ENCODE results near the gene EPSTI1.
"Not testable (repeated sequence)": the region's sequence is repeated elsewhere in the genome, so short reads cannot be mapped to it uniquely, and the experiment has no call there.

The EPSTI1 gene

DNA sequence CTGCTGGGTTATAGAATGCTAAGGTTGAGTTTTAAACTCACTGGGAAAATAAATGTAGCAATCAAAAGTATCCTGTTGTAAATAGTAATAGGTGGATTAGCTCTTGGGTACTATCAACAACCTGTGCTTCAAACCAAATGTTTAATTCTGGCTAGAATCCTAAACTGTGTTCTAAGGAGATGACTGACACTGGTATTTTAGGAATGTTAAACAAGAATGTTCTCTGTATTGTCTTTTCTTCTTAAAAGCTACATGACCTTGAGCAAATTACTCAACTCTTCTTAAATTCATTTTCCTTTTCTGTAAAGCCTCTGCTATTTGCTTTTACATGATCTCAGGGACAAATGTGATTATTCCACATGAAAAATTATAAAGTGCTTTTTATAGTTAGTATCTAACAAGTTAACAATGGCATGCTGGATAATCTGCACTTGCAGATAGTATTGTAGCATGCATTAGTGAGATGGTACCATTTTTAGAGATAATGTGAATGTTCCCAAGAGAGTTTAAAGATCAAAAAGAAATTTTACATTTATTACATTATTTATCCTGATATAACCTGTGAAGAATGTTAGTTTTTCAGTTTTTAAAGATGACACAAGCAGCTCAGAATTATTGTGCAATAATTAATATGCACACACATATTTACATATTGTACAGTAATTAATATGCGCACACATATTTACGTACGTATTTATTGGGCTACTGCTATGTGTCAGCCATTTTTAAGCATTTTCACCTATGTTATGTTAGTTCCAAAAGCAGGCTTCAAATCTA, 13.6 kb upstream of the EPSTI1 start:
- DNase-seq, result no peak

DNA sequence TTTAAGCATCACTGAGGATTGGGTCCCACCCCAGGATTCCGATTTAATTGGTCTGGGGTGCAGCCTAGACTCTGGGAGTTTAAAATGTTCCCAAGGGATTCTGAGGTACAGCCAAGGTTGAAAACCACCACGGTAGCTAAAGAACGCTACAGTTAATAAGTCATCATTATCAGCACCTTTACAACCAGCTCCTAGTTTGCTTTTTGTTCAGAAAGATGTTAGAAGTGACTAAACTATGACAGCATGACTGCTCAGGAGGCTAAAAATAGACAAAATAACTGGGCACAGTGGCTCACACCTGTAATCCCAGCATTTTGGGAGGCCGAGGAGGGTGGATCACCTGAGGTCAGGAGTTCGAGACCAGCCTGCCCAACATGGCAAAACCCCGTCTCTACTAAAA, 11.7 kb upstream of the EPSTI1 start:
- no peak for DNase-seq

DNA sequence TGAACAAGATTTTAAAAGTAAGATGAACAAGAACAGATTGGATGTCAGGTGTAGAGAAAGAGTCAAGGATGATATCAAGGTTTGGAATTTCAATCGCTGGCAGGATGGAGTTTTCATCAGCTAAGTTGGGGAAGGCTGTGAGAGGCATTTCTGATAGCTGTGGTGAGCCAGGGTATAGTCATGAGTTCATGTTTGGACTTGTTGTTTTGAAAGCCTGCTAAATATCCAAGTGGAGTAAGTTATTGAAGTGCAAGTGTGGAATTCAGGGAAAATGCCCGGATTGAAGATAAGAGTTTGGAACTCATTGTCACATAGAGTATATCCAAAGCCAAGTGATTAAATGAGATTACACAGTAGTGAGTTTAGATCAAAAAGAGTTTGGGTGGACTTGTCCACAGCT, 11.0 kb upstream of the EPSTI1 start:
- DNase-seq, result no peak

DNA sequence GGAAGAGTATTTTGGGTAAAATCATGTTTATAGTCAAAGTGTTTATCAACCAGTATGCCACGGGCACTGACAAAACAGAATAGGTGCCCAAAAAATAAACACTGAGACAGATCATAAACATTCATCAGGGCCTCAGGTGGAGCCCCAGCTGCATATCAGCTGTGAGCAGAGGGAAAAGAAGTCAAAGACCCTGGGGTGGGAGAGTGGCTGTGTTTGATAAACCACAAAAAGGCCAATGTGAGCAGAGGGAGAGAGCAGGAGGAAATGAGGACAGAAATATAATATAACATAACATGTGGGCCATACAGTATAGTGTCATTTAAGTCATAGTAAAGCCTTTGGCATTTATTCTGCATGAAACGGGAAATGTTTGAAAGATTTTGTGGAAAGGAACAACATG, 10.0 kb upstream of the EPSTI1 start:
- no peak for DNase-seq

DNA sequence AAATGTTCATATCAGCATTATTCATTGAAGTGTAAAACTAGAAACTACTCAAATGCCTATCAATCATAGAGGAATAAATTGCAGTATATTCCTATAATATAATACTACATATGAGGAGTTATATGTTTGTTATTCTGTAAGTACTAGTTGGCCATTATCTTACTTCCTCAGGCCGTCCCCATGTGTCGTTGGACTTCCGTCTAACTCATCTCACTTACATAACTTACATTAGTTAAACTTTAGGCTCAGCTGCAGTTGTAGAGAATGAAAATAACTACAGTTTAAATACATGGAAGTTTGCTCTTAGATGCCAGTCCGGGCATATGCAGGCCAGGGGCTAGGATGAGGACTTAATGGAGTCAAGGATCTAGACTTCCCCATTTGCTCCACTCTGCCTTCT, 8.6 kb upstream of the EPSTI1 start:
- no peak for DNase-seq

DNA sequence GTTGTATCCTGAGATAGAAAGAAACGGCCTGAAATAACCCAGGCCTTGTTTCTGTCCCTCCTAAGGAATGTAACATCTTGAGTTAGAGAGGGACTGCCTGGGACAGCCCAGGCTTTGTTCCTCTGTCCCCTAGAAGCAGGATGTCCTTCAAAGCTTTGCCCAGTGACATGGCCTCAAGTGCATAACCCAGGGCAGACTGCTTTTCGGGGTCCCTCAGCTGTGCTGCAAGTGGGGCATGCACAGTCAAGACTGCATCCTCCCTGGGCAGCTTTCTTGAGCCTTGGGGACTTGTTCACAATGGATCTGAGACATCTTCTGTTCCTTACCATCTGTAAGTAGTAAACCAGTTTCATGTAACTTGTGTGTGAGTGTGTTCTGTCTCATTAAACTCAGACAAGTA, 7.5 kb upstream of the EPSTI1 start:
- no peak for DNase-seq

DNA sequence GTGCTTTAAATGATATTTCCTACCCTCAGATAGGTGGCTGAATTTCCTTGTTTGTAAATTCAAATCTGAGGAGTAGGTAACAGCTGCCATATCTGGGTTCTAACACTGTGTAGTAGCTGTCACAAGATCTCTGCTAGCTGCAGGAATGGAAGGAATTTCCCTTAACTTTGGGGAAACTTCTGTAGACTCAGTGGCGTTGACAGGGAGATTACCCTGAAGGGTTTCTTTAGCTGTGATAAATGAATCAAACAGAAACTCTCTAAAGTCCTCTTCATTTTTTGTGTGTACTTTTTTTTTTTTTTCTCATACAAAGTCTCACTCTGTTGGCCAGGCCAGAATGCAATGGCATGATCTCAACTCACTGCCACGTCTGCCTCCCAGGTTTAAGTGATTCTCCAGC, 5.3 kb upstream of the EPSTI1 start:
- DNase-seq, result no peak

DNA sequence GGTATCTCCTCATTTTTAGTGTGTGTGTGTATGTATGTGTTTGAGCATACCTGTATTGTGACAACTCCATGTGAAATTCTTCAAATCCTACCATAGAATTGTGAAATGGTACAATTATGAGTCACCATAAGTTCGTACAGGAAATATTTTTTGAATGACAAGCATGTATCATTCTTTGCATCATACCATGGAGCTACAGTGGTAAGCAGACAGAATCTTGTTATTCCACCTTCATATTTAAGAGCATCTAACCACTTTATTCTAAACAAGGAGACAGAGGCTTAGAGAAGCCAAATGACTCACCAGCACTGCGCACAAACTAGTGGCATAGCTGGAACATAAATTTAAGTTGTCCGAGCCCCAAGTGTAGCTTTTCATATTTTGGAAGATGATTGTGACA, 4.5 kb upstream of the EPSTI1 start:
- DNase-seq, result no peak

DNA sequence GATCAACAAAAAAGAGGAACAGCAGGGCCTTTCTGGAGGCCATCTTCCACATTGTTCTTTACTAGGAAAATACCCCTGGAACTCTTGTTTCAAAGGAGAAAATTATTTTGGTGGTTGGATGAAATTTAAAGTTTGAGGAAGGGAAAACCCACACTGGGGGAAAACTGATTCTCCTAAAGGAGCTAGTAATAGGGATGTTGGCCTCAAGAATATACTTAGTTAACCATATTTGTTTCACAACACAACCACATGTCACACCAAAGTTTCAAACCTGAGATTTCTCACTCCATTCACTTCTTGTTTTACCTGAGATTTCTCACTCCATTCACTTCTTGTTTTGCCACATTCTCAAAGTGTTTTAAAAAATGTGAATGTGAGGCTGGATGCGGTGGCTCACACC, 2.8 kb upstream of the EPSTI1 start:
- no peak for DNase-seq

DNA sequence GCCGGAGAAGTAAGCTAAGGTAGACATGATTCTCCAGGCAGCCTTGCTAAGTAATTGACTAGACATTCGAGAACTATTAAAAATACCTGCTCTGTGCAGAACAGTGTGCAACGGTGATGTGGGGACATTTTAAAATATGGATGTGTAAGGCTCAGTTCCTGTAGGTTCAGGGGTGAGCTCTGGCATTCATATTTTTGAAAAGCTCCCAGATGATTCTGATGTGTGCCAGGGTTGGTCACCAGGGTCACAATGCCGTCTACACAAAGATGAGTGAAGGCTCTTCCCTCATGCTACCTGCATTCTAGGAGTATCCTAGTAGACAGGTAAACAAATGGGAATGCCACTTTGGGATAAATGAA, 702 bp upstream of the EPSTI1 start:
- no peak for DNase-seq

DNA sequence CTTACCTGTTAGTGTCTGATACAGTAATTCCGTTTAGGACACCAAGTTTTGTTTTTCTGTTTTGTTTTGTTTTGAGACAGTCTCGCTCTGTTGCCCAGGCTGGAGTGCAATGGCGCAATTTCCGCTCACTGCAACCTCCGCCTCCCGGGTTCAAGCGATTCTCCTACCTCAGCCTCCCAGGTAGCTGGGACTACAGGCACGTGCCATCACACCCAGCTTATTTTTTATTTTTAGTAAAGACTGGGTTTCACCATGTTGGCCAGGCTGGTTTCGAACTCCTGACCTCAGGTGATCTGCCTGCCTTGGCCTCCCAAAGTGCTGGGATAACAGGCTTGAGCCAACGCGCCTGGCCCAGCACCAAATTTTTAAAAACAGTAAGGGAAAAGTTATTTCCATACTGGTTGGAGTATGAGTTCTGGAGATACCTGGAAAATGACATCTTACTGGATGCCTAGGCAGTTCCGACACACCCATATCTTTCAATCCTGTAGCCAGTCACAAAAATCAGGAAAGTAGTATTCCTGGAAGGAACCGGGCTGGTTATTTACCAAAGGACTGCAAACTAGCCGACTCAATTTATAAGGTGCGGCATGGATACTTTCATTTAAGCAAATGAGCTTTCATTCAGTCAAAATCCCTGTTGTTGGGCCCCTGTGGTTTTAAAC, 676 bp downstream of the EPSTI1 start:
- not testable (repeated sequence) for DNase-seq

DNA sequence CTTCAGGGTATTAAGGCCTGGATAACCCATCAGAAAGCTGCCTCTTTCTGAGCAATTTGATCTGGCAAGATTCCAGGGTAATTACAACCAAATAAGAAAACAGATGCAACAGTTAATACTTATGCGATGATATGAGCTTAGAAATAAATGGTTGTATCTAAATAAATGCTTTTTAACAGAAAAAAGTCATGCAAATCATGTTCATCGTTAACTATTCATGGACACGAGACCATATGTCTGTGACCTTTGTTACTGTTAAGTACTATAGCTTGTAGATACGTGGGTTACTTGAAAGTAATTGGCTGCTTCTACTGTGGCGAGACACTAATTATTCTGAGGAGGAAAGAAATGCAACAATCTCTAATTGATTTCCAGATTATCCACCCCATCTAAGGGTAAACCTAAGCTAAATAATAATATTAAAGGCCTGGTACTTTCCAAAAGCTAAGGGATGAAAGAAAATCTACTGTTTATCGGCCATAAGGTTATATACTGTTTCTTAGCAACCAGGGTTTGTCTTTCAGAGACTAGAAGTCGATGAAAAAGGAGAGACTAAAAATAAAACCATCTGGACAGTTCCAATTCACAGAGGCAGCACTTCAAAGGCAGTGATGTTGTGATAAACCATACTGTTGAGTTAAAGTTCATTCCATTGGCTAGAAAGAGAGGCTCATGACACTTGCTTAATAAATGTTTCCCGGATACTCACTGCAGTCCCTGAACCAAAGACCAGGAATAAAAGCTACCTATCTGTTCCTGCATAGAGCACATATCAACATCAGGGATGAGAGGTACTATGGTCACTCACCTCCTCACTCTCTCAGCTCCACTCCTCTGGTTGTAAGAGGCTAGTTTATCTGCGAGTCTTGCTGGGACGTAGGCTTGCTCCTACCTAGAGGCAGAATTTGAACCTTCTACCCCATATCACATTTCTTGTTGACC, 1.5 kb downstream of the EPSTI1 start:
- DNase-seq, result no peak

DNA sequence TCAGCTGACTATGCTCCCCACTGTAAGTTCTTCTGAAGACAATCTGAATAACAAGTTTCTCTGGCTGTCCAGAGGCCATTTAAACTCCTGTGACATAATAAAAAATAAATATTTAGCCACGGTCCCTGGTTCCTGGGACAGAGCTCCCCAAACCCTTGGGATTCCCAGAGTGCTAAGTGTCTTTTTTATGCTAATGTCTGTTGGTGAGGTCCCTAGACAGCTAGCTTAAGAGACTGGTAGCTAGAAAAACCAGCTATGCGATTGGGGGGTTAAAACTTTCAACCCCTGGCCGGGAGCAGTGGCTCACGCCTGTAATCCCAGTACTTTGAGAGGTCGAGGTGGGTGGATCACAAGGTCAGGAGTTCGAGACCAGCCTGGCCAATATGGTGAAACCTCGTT, 5.9 kb downstream of the EPSTI1 start:
- DNase-seq, result no peak

DNA sequence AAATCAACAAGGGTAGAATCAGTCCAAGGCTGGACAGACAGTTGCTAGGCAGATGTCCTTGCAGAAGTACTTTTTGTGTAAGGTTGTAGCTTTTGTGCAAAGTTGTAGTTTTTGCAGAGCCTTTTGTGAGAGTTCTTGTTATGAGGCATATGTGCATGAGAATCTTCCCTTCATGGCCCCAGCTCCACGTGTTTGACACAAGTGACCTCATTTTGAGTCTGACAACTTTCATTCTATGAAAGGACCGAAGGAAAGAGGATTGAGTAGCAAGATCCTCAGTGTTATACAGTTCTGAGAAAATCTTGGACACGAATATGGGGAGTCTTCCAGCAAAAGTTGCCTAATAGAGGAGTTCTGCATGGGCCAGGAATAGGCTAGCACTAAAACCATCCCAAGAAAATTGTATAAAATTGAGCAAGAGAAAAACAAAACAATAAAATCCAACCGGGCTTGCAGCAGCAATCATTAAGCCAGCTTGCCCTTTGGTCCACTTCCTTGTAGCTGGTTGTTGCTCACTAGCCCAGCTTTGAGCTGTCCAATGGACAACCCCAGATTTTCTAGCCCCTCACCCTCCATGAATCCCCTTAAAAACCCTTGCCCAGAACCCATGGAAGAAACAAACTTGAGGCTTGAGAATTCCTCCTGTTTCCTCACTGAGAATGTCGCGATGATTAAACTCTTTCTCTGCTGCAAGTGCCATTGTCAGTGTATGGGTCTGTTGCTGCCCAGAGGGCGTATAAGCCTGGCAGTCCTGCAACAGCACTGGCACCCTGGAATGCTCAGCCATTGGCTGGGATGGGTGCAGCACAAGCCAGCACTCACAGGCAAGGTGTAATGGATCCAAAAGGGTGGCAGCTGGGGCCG, 6.5 kb downstream of the EPSTI1 start:
- DNase-seq, result no peak

DNA sequence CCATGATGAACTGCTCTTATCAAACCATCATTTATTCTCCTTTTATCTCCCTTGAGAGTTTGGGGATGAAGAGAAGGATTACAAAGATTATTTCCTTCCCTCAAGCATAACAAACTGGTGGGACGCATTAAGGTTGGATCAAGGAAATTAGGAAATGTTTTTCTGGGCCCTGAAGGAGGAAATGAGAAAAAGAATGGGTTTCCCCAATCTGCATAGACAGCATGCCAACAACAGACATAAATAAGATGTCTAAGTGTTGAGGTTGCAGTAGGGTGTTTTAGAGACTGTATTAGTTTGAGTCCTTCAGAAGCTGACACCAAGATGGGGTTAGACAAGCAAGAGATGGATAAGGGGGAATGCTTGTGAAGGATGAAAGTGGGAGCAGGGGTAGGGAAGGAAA, 7.3 kb downstream of the EPSTI1 start:
- DNase-seq, result no peak

DNA sequence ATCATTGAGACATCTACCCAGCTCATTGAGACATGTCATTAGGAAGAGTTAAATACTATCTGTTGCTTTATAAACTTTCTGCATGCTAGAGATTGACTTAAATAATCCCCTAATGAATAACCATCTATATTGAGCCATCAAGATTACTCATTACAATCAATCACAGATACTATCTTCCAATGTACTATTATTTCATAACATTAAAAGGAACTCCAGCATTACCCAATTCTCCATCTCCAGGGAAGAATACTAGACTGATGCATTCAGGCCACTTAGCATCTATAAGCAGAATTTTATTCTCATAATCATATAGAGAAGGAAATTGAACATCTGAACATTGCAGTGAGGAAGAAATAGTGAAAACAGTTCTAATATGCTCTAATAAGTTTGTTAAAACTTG, 8.0 kb downstream of the EPSTI1 start:
- DNase-seq, result no peak

DNA sequence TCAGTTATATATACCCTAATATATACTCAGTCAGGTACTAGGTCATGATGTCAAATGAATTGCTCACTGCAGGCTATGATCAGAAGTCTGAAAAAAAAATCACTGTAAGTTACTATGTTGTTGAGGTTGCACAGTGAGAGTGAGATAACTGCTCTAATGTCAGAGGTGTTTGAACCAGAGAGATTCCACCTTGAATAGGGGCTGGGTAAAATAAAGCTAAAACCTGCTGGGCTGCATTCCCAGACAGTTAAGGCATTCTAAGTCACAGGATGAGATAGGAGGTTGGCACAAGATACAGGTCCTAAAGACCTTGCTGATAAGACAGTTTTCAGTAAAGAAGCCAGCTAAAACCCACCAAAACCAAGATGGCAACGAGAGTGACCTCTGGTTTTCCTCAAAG, 10.2 kb downstream of the EPSTI1 start:
- no peak for DNase-seq

DNA sequence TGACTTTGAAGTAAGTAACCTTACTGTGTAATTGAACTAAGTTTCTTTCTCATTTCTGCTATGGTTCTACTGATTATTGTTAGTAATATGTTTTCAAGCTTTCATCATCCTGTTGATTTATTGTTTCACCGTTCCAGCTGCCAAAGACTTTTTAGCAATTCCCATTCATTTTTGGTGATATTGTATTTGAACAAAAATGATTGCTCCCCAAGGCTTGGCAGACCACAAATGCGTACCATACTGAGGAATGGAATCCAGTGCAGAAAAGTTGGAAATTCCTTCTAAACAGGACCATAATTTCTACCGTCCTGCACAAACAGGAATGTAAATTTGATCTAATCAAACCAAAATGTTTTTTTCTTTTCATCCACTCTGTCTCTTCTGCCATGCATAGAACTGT, 10.7 kb downstream of the EPSTI1 start:
- DNase-seq, result no peak

DNA sequence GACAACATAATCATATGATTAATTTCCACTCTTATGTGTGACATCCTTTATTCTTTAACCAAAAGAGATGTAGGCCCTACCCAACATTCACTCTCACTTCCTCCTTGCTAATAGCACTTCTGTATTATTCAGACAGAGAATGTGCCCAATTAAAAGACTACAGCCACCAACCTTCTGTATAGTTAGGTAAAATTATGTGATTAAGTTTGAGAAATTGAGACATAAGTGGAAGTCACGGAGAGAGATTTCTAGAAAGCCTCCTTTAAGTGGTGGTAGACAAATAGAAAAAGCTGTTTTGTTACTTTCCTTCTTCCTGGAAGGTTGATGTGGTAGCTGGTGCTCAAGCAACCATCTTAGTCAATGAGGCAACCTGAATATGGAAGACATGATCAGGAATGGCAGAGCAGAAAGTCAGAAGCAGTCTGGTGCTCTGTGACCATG, 14.8 kb downstream of the EPSTI1 start:
- no peak for DNase-seq

DNA sequence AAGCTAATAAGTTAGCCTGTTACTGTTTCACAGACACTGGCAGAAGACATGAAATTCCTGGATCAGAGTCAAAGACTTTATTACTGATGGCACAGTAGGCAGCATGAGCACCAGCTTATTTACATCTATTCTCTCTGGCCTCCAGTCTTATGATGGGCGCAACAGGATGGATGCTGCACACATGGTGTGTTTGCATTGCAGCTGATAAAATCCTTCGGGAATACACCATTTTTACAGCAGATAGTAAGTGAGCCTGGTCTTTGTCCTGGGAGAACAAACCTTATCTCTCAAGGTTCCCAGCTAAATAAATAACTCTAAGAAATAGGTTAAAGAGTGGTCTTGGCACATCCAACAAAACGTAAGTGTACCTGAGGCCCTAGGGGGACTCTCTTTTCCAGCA, 16.0 kb downstream of the EPSTI1 start:
- DNase-seq, result no peak

DNA sequence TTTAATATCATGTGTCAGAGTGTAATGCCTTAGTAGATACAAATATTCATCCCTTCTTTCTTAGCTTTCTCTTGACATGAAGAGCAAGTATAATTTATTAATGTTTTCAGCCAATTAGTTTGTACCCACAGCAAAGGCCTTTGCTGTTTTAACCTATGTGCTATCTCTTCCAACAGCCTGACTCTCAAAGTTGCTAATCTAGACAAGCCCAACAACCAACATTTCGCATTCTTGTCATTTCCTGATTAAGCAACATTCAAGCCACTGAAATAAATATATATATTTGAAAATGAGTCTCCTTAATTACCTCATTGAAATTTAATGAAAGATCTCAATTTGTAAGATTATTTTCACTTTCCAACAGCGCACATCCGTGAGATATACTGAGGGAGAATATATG, 18.5 kb downstream of the EPSTI1 start:
- no peak for DNase-seq

DNA sequence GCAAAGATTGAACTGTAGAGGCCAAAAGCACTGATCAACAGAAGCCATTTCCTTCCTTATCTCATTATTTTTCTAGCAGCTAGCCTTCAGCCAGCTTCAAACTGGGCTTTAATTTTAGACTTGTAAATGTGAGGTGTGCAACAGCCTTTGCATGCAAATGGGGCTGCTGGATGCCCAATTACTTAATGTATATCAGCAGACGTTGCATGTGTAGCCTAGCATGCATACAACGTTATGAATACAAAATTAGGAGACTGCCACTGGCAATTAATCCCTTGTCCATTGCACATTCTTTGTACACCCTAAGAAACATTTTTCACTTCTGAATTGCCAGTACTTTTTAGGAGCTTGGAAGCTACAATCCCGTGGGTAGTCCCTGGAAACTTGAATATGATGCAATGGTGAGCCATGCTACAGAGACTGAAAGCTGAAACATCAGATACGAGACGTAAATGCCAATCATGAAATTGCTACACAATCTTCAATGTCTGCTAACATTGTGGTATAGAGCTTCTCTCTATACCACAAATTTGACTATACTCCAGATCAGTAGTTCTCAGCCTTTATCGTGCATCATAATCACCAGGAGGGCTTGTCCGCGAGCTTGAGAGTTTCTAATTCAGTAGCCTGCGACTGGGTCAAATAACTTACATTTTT, 20.2 kb downstream of the EPSTI1 start:
- DNase-seq, result no peak
